Kidney tubule cell (primary cell): ENCODE measurements around the gene SMIM30.
"Not testable (repeated sequence)": the region's sequence is repeated elsewhere in the genome, so short reads cannot be mapped to it uniquely, and the experiment has no call there.

Experiments used
- DNase-seq: peaks from one replicate; pipeline ENCODE4 v3.0.0-alpha.2; 2018; ENCODE audit warnings: low spot score

Gene SMIM30

GRCh38 chr7:113118074-113118959 lies at the start of gene SMIM30:
Gene SMIM30 (minus strand): TSS chr7:113118554. CDS start chr7:113117578, 976 bp downstream.
- peak; percentile 91 for DNase-seq

- DNase-seq: not testable (repeated sequence)
Measured at GRCh38 chr7:113166176-113166575, 47.8 kb upstream of the SMIM30 start.

GRCh38 chr7:113161050-113161449 lies 42.7 kb upstream of the SMIM30 start:
- no peak for DNase-seq

- peak; percentile 55 for DNase-seq
Measured at GRCh38 chr7:113159746-113160339, 41.5 kb upstream of the SMIM30 start.

- no peak for DNase-seq
Measured at GRCh38 chr7:113158756-113159155, 40.4 kb upstream of the SMIM30 start.

GRCh38 chr7:113154117-113154516 lies 35.8 kb upstream of the SMIM30 start:
- DNase-seq: no peak

GRCh38 chr7:113144817-113145216 lies 26.5 kb upstream of the SMIM30 start:
- DNase-seq: no peak

GRCh38 chr7:113143486-113144257 lies 25.3 kb upstream of the SMIM30 start:
- no peak for DNase-seq

- no peak for DNase-seq
Measured at GRCh38 chr7:113142385-113143119, 24.2 kb upstream of the SMIM30 start.

GRCh38 chr7:113141803-113142202 lies 23.4 kb upstream of the SMIM30 start:
- no peak for DNase-seq

- no peak for DNase-seq
Measured at GRCh38 chr7:113140956-113141355, 22.6 kb upstream of the SMIM30 start.

- no peak for DNase-seq
Measured at GRCh38 chr7:113137241-113137640, 18.9 kb upstream of the SMIM30 start.

GRCh38 chr7:113134025-113134424 lies 15.7 kb upstream of the SMIM30 start:
- DNase-seq: no peak

- no peak for DNase-seq
Measured at GRCh38 chr7:113131367-113131766, 13.0 kb upstream of the SMIM30 start.

- peak; percentile 65 for DNase-seq
Measured at GRCh38 chr7:113128031-113128430, 9.7 kb upstream of the SMIM30 start.

GRCh38 chr7:113125728-113126127 lies 7.4 kb upstream of the SMIM30 start:
- DNase-seq: no peak

GRCh38 chr7:113122744-113123143 lies 4.4 kb upstream of the SMIM30 start:
- no peak for DNase-seq

- peak; percentile 56 for DNase-seq
Measured at GRCh38 chr7:113120647-113121046, 2.3 kb upstream of the SMIM30 start.

- no peak for DNase-seq
Measured at GRCh38 chr7:113119429-113119828, 1.1 kb upstream of the SMIM30 start.

GRCh38 chr7:113117374-113117774 lies 980 bp downstream of the SMIM30 start:
- DNase-seq: not testable (repeated sequence)

- no peak for DNase-seq
Measured at GRCh38 chr7:113113912-113114311, 4.4 kb downstream of the SMIM30 start.

- DNase-seq: peak; percentile 19
Measured at GRCh38 chr7:113109718-113110117, 8.6 kb downstream of the SMIM30 start.
